ENCODE data around the gene KIF4A.
"Not testable (repeated sequence)": the region's sequence is repeated elsewhere in the genome, so short reads cannot be mapped to it uniquely, and the experiment has no call there.

Gene KIF4A

GRCh38 chrX:70281951-70282350, 8.0 kb upstream of the KIF4A start, which contains the start of gene RAB41:
Gene RAB41 (plus strand): TSS chrX:70282172. CDS start chrX:70282218, 46 bp downstream.
- TF ChIP-seq CTCF (conservative IDR thresholded peaks at IDR 0.05; ENCODE audit: low read depth, low read length) = no peak
- DNase-seq (ENCODE audit: low read depth) = no peak
- H3K4me3 ChIP-seq (ENCODE audit: low read depth, low read length) = no peak within 1 kb of the TSS

- no peak for TF ChIP-seq CTCF (conservative IDR thresholded peaks at IDR 0.05; ENCODE audit: low read depth, low read length)
- DNase-seq (ENCODE audit: low read depth) = peak; percentile 4
- peak overlapping the region; percentile 80 for H3K4me3 ChIP-seq (ENCODE audit: low read depth, low read length)
Measured at GRCh38 chrX:70289168-70289792, 624 bp upstream of the KIF4A start.

GRCh38 chrX:70292788-70293187, 2.9 kb downstream of the KIF4A start:
- peak; percentile 31 for DNase-seq (ENCODE audit: low read depth)
- H3K4me3 ChIP-seq (ENCODE audit: low read depth, low read length) = no peak overlapping the region
- TF ChIP-seq CTCF (conservative IDR thresholded peaks at IDR 0.05; ENCODE audit: low read depth, low read length) = no peak

- no peak for TF ChIP-seq CTCF (conservative IDR thresholded peaks at IDR 0.05; ENCODE audit: low read depth, low read length)
- no peak overlapping the region for H3K4me3 ChIP-seq (ENCODE audit: low read depth, low read length)
- no peak for DNase-seq (ENCODE audit: low read depth)
Measured at GRCh38 chrX:70293621-70294020, 3.7 kb downstream of the KIF4A start.

GRCh38 chrX:70301716-70302115, 11.8 kb downstream of the KIF4A start:
- peak; percentile 62 for DNase-seq (ENCODE audit: low read depth)
- TF ChIP-seq CTCF (conservative IDR thresholded peaks at IDR 0.05; ENCODE audit: low read depth, low read length) = no peak
- H3K4me3 ChIP-seq (ENCODE audit: low read depth, low read length) = no peak overlapping the region

GRCh38 chrX:70313503-70313902, 23.6 kb downstream of the KIF4A start:
- no peak overlapping the region for H3K4me3 ChIP-seq (ENCODE audit: low read depth, low read length)
- DNase-seq (ENCODE audit: low read depth) = peak; percentile 48
- TF ChIP-seq CTCF (conservative IDR thresholded peaks at IDR 0.05; ENCODE audit: low read depth, low read length) = no peak

- no peak for DNase-seq (ENCODE audit: low read depth)
- H3K4me3 ChIP-seq (ENCODE audit: low read depth, low read length) = no peak overlapping the region
- no peak for TF ChIP-seq CTCF (conservative IDR thresholded peaks at IDR 0.05; ENCODE audit: low read depth, low read length)
Measured at GRCh38 chrX:70322784-70323183, 32.9 kb downstream of the KIF4A start.

- not testable (repeated sequence) for DNase-seq (ENCODE audit: low read depth); H3K4me3 ChIP-seq (ENCODE audit: low read depth, low read length)
Measured at GRCh38 chrX:70323628-70324027, 33.7 kb downstream of the KIF4A start.
